ENCODE data around the gene C1QC.

The C1QC gene

GRCh38 chr1:22685591-22686059 lies 42.2 kb downstream of the C1QC start:
- TF ChIP-seq CTCF (IDR thresholded peaks at IDR 0.05; ENCODE audit: low read length, missing control alignments): no peak
- DNase-seq (ENCODE audit: low read depth): peak; percentile 34
- no peak overlapping the region for H3K4me3 ChIP-seq (replicated peaks; ENCODE audit: low read depth, low read length)

- DNase-seq (ENCODE audit: low read depth): no peak
- no peak overlapping the region for H3K4me3 ChIP-seq (replicated peaks; ENCODE audit: low read depth, low read length)
- no peak for TF ChIP-seq CTCF (IDR thresholded peaks at IDR 0.05; ENCODE audit: low read length, missing control alignments)
Measured at GRCh38 chr1:22687191-22687590, 43.8 kb downstream of the C1QC start.

- DNase-seq (ENCODE audit: low read depth): no peak
- H3K4me3 ChIP-seq (replicated peaks; ENCODE audit: low read depth, low read length): no peak overlapping the region
- no peak for TF ChIP-seq CTCF (IDR thresholded peaks at IDR 0.05; ENCODE audit: low read length, missing control alignments)
Measured at GRCh38 chr1:22688466-22688865, 45.0 kb downstream of the C1QC start.

GRCh38 chr1:22689505-22689904 lies 46.1 kb downstream of the C1QC start:
- H3K4me3 ChIP-seq (replicated peaks; ENCODE audit: low read depth, low read length): no peak overlapping the region
- no peak for TF ChIP-seq CTCF (IDR thresholded peaks at IDR 0.05; ENCODE audit: low read length, missing control alignments)
- peak; percentile 72 for DNase-seq (ENCODE audit: low read depth)

GRCh38 chr1:22691031-22691753 lies 47.8 kb downstream of the C1QC start:
- TF ChIP-seq CTCF (IDR thresholded peaks at IDR 0.05; ENCODE audit: low read length, missing control alignments): no peak
- no peak overlapping the region for H3K4me3 ChIP-seq (replicated peaks; ENCODE audit: low read depth, low read length)
- DNase-seq (ENCODE audit: low read depth): no peak

- no peak for DNase-seq (ENCODE audit: low read depth)
- no peak overlapping the region for H3K4me3 ChIP-seq (replicated peaks; ENCODE audit: low read depth, low read length)
- no peak for TF ChIP-seq CTCF (IDR thresholded peaks at IDR 0.05; ENCODE audit: low read length, missing control alignments)
Measured at GRCh38 chr1:22694172-22694571, 50.7 kb downstream of the C1QC start.

- no peak for DNase-seq (ENCODE audit: low read depth)
- no peak overlapping the region for H3K4me3 ChIP-seq (replicated peaks; ENCODE audit: low read depth, low read length)
- TF ChIP-seq CTCF (IDR thresholded peaks at IDR 0.05; ENCODE audit: low read length, missing control alignments): no peak
Measured at GRCh38 chr1:22696610-22697009, 53.2 kb downstream of the C1QC start.

Data from fibroblast of pulmonary artery (primary cell).